Renal cortical epithelial cell (primary cell): ENCODE data around the gene VRTN. TPM values are rescaled to one million over a fixed set of nuclear protein-coding genes. Genes with fewer than 3 reads are reported as not detected.
"Not testable (repeated sequence)": the region's sequence is repeated elsewhere in the genome, so short reads cannot be mapped to it uniquely, and the experiment has no call there.

Source experiments
- DNase-seq: peaks from one replicate; pipeline ENCODE4 v3.0.0-alpha.2; 2011; ENCODE audit warnings: low read depth
- total RNA-seq: library from RNA; depleted of rRNA; stranded (reverse); fragments of >200 nt; gene quantifications from 2 replicates; pipeline ENCODE4 v1.2.3, GENCODE V29; 2014

The VRTN gene
- total RNA-seq, 1 donor from 2014 or later = not detected

DNA sequence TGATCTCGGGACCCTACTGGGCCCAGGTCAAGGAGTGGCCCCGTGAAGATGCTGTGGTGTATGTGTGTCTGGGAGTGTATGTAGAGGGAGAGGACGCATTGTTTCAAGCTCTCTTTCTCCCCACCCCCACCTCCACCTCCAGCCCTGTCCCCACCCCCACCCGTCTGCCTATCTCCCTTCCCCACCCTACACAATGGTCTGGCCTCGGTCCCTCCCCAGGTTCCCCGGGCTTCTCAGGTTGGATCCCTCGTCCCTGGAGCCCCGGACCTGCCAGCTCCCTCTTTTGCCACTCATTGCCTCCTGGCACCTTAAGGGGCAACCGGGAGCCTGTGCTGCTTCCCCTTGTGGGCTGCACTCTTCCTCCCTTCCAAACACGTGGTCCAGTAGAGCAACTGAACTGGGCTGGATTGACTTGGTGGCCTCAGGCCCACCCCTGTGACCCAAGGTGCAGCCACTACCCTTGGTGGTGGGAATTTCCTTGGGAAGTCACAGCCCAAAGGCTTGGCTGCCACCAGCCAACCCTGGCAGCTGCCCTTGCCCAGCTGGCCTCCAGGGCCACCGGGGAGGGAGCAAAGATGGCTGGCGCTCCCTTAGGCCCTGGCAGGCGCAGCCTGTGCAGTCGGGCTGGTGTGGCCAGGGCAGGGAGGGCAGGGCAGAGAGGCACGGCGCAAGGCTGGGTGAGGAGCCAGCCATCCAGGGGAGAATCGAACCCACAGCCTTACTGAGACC is 628 bp downstream of the VRTN start:
- DNase-seq = no peak

DNA sequence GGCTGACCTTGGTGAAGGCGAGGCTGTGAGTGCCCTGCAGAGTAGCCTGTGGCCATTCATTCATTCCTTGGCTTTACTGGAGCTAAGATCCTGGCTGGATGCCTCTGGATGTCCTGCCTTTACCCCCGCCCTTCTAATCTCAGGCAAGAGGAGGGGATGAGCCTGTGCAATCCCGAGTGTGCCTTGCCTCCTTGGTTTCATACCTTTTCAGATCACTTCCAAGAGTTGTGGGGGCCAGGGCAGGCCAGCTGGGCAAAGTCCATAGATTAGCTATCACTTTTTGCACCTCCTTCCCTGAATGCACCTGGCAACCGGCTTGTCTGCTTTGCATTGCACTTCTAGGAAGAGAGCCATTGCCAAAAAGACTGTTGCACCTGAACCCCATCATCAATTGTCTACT is 1.5 kb downstream of the VRTN start:
- no peak for DNase-seq

DNA sequence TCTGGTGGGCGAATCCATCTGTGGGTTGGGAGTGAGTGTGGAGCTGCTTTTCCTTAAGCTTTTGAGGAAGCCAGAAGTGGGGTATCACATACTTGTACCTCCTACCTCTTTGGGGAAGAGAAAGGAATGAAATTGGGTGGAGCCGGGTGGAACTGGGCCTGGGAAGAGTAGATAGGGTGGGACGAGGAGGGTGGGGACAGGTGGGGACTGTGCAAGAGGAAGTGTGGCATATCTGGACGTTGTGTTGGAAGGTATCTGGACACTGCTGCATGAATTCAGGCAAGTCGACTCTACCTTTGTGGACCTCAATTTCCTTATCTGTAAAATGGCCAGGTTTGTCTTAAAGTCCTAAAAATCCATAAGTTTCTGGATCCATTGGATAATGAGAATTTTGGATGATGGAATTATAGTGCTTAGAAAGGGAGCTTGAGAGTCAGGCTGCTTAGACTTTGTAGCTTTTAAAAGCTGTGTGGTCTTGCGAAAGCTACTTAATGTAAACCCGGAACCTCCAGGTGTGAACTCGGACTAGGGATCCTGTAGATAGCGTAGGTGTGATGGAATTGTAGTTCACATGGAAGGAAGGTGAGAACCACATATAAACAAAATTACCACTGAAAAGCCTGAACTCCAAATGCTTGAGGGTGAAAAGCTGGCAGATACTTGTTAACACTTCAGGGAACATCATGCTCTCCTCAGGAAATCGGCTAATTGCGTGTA is 2.1 kb downstream of the VRTN start:
- no peak for DNase-seq

DNA sequence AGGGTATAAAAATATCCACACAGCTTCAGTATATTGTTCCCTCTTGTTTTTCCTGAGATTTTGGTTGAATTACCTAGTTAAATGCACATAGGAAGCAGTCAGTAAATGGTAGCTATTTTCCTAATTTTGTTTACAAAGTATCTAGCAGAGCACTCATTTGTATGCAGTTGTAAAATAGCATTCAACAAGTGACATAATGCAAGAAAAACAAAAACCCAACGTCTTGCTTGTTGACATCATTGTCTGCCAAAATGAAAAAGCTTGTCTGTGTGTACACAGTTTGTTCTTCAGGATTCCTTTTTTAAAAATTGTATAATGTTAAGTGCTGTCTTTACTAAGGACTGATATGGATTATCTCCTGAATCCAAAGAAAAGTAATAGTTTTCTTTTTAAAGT is 2.7 kb downstream of the VRTN start:
- no peak for DNase-seq

DNA sequence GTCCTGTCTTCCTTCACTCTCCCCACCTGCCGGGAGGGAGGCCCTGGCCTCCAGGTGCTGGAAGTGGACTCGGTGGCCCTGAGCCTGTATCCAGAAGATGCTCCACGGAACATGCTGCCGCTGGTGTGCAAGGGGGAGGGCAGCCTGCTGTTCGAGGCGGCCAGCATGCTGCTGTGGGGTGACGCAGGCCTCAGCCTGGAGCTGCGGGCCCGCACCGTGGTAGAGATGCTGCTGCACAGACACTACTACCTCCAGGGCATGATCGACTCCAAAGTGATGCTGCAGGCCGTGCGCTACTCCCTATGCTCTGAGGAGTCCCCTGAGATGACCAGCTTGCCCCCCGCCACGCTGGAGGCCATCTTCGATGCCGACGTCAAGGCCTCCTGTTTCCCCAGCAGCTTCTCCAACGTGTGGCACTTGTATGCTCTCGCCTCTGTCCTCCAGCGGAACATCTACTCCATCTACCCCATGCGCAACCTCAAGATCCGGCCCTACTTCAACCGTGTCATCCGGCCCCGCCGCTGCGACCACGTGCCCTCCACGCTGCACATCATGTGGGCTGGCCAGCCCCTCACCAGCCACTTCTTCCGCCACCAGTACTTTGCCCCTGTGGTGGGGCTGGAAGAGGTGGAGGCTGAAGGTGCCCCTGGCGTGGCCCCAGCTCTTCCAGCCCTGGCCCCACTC is 8.8 kb downstream of the VRTN start:
- no peak for DNase-seq

DNA sequence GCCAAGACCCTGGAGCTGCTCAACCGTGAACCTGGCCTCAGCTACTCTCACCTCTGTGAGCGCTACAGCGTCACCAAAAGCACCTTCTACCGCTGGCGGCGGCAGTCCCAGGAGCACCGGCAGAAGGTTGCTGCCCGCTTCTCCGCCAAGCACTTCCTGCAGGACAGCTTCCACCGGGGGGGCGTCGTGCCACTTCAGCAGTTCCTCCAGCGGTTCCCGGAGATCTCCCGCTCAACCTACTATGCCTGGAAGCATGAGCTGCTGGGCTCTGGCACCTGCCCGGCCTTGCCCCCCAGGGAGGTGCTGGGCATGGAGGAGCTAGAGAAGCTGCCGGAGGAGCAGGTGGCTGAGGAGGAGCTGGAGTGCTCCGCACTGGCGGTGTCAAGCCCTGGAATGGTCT is 9.3 kb downstream of the VRTN start:
- no peak for DNase-seq

DNA sequence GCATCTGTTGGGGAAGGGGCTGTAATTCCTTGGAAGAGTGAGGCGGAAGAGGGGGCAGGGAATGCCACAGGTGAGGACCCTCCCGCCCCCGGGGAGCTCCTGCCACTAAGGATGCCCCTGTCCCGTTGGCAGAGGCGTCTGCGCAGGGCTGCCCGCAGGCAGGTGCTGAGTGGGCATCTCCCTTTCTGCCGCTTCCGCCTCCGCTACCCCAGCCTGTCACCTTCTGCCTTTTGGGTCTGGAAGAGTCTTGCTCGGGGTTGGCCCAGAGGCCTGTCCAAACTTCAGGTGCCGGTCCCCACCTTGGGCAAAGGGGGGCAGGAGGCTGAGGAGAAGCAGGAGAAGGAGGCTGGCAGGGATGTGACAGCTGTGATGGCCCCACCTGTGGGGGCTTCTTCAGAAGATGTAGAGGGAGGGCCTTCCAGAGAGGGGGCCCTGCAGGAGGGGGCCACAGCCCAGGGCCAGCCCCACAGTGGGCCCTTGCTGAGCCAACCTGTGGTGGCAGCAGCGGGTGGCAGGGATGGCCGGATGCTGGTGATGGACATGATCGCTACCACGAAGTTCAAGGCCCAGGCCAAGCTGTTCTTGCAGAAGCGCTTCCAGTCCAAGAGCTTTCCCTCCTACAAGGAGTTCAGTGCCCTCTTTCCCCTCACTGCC is 10.0 kb downstream of the VRTN start:
- no peak for DNase-seq

DNA sequence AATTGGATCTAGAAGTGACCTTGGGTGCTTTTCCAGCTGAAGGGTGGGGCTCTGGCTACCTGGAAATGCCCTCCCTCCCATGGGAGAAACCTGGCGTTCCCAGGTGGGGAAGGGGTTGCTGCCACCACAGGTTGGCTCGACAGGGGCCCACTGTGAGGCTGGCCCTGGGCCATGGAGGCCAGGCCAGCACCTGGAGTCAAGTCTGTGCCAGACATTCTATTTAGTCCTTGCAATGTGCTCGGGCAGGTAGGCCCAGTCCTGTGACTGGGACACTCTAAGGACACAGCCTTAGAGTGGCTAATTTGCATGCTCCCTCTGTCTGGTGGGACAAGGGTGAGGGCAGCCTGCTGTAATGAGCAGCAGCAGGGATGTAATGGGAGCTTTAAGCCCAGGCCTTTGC is 11.9 kb downstream of the VRTN start:
- DNase-seq = no peak

DNA sequence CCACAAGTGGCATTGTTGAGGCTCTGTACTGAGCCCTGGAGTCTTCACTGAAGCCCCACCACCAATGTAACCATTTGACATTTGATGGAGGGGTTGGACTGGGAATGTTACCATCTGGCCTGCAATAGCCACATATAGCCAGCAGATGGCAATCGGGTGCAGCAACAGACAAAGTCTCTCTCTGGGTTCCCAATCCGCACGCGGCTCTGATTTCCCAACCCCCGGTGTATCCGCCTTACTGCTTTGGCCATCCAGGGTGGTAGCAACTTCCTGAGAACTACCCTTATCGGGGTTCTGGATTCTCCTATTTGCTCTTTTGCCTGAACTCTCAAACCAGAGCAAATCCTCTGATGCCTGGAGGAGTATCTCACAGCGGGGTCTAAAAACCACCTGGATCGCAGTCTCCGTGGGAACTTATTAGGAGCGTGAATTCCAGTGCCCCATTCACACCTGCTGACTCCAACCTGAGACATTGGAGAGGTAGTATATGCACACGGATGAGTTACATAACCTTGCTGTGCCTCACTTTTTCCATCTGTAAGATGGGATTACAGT is 14.2 kb downstream of the VRTN start:
- peak; percentile 62 for DNase-seq

DNA sequence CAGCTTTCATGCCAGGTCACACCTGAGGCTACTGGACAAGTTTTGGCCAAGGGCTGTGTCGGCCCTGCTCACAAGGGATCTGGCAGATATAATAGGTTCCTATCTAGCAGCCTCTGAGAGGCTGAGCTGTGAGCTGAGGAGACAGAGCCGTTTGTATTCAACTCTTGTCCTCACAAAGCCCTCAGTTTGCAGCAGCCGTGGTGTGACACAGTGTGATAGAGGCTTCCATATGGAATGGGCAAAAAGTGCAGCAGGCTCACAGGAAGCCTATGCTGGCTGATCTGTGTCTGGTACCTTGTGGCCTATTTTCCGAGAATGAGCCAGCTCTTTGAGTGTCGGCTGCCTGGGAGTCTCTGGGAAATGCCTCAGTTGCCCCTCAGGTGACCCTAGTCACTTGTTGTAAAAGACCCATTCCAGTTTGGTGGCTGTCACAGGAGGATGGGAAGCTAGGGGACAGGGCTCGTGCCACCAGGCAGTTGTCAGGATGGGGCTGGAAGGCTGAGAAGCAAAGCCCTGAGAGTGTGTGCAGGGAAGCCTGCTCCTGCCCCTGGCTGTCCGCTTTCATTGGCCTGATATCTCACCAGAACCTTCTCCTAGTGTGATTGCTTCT is 16.1 kb downstream of the VRTN start:
- no peak for DNase-seq

DNA sequence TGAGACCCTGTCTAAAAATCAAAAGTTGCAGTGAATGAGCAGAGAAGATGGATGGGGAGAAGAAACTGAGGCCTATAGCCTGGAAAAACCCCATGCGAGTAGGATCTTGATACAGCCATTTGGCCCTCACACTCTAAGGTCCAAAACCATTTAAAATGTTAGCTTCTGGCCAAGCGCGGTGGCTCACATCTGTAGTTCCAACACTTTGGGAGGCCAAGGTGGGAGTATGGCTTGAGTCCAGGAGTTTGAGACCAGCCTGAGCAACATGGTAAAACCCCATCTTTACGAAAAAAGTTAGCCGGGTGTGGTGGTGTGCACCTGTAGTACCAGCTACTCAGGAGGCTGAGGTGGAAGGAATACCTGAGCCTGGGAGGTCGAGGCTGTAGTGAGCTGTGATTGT is 19.8 kb downstream of the VRTN start:
- DNase-seq = no peak

DNA sequence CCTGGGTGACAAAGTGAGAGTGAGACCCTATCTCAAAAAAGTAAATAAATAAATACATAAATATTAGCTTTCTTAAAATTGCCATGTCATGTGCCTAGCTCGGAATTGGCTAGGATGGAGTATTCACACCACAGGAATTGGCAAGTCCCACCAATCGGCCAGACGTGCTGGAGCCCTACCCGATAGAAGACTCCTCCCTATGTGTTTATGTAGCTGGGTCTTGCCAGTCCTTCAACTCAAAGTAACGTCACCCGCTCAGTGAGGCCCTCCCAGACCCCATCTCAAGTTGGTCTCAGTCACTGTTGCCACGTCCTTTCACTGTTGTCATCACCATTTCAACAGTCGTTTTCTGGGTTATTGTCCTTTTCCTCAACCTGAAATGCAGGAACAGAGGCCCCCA is 20.2 kb downstream of the VRTN start:
- no peak for DNase-seq

DNA sequence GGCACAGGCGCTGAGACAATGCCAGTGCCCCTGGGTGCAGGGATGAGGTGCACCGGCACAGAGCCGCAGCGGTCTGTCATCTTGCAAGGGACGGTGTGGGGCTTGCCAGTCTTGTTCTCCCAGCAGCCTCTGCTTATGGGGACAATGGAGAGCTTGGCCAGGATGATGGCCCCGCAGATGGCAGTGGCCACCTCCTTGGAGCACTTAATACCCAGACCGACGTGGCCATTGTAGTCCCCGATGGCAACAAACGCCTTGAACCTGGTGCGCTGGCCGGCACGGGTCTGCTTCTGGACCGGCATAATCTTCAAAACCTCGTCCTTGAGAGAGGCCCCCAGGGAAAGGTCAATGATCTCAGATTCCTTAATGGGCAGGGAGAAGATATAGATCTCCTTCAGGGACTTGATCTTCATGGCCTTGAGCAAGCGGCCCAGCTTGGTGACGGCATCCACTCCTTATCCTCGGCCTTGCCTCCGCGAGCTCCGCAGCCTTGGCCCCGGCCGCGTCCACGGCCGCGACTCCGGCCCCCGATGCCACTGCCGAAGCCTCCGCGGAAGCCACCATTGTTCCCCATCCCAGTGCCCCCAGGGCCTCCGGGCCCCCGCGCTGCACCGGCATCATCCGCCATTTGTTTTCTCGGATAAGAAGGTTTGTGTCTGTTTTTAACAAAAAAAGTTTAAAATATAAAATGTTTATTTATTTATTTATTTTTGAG is 29.9 kb downstream of the VRTN start:
- DNase-seq = no peak

DNA sequence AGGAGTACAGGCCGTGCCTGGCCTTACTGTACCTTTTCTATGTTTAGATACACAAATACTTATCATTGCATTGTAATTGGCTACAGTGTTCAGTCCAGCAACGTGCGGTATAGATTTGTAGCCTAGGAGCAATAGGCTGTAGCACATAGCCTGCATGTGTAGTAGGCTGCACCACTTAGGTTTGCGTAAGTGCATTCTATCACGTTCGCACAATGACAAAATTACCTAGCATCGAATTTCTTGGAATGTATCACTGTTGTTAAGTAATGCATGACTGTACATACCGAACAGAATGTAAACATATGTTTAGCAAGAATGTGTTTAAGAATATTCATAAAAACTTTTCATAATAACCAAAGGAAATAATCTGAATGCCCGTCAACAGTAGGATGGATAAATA is 31.9 kb downstream of the VRTN start:
- no peak for DNase-seq

DNA sequence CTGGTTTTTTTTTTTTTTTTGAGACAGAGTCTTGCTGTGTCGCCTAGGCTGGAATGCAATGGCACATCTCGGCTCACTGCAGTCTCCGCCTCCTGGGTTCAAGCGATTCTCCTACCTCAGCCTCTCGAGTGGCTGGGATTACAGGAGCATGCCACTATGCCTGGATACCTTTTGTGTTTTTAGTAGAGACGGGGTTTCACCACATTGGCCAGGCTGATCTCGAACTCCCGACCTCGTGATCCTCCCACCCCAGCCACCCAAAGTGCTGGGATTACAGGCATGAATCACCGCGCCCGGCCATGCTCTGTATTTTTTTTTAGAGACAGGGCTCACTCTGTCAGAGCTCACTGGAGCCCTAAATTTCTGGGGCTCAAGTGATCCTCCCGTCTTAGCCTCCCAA is 32.6 kb downstream of the VRTN start:
- no peak for DNase-seq

DNA sequence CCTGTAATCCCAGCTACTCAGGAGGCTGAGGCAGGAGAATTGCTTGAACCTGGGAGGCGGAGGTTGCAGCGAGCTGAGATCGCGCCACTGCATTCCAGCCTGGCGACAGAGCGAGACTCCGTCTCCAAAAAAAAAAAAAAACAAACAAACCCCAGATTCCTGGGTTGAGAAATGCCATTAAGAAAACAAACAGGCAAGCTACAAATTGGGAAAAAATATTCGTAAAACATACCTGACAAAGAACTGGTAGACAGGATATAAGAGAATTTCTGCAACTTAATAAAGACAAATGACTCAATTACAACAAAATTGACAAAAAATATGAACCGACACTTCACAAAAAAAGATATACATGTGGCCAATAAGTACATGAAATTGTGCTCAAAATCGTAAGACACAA is 33.3 kb downstream of the VRTN start:
- not testable (repeated sequence) for DNase-seq

DNA sequence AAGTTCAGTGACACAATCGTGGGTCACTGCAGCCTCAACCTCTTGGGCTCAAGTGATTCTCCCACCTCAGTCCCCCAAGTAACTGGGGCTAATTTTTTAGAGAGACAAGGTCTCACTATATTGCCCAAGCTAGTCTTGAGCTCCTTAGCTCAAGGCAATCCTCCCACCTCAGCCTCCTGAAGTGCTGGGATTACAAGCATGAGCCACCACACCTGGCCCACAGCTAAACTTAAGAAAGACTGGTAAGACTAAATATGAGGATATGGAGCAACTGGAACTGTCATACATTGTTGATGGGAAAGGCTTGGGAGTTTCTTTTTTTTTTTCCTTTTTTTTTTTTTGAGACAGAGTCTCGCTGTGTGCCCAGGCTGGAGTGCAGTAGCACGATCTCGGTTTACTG is 34.0 kb downstream of the VRTN start:
- no peak for DNase-seq

DNA sequence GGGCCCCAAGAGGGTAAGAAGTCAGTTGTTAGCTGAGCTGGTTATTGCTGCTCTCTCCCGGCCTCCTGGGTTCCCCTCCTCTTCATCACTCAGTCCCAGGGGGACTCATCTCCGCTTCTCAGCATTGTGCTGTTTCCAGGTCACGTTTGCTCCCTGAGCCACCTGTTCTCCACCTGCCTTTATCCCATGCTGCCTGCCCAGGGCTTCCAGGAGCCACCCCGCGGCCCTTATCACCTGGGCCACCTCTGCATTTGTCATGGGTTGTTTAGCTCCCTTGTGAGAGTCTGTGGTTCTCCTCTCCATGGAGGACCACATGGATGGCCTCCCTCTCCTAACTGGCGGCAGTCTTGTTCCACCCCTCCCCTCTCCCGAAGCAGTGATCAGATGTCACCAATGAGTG is 41.7 kb downstream of the VRTN start:
- no peak for DNase-seq

DNA sequence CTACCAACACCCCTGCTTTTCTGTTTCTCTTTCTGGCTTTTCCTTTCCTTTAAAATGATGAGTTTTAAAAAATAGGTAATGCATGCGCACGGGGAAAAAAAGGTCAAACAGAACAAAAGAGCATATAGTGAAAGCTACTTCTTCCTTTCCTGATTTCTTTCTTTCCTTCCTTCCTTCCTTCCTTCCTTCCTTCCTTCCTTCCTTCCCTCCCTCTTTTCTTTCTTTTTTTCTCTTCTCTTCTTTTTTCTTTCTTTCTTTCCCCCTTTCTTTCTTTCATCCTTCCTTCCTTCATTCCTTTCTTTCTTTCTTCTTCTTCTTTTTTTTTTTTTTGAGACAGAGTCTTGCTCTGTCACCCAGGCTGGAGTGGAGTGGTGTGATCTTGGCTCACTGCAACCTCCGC is 42.2 kb downstream of the VRTN start:
- DNase-seq = not testable (repeated sequence)

DNA sequence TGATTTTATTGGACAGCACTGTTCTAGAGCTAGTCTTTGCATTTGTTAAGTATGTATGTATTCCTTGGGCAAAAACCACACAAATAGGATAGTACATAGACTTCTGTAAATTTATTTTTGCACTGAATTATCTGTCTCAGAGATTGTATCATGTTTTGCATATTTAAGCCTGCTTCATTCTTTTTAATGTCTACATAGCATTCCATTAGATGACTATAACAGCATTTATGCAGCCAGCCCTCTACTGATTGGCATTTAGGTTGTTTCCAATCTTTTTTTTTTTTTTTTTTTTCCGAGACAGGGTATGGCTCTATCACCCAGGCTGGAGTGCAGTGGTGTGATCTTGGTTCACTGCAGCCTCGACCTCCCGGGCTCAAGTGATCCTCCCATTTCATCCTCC is 43.2 kb downstream of the VRTN start:
- DNase-seq = no peak
